G401 (cell line): Measurements from ENCODE around the gene FMN1. TPM values are rescaled to one million over a fixed set of nuclear protein-coding genes. Genes with fewer than 3 reads are reported as not detected.

Experiments used
- DNase-seq: peaks from one replicate; pipeline ENCODE4 v3.0.0-alpha.2; 2015; ENCODE audit warnings: low spot score
- in situ Hi-C: cut with HindIII; loops from 2 replicates; pipeline ENCODE4 v1.10.0; 2016; ENCODE audit warnings: low sequenced_read_pairs, mixed read lengths
- total RNA-seq: library from RNA; depleted of rRNA; stranded (reverse); fragments of >200 nt; shearing (Covaris generic); gene quantifications from 2 replicates; pipeline ENCODE4 v1.2.3, GENCODE V29; 2014

The FMN1 gene
- total RNA-seq, 1 experiment from 2014 or later: not detected

DNA sequence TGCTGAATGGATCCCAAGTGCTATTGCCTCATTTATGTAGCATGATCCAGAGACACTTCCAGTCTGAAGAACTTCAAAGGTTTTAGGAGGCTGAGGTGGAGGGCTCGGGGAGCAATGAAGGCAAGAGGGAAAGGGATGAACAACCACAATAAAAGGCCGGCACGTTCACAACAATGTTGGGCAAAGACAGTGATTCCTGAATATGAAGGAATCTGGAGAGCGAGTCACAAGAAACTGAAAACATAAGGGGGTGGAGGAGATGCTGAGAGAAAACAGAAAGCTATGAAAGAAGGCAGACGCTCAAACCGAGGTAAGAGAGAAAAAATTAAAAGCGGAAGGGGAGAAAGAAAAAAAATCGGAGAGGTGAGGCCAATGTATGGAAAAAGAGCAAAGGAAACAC is 356.6 kb downstream of the FMN1 start:
- DNase-seq: no peak
- in situ Hi-C loops: no loop called here

GRCh38 chr15:32834156-32834555 is 360.4 kb downstream of the FMN1 start:
- in situ Hi-C loops: no loop called here
- no peak for DNase-seq

DNA sequence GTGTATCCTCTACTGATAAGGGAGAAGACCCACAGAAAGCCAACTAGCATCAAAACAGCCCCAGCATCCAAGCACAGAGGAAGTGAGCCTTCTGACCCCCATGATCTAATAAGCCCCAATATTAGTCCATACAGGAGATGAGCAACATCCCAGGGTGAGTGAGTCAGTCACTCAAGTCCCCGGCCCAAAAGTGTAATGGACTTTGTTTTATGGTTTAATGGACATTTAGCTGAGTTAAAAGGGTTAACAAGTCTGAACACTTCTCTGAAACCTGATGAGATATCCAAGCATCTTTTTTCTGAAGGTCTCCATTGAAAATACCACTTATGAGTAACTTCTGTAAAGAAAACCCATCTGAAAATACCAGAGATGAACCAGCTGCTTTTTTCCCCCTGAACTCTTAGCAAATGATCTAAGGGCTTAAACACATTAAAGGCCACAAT is 361.1 kb downstream of the FMN1 start:
- in situ Hi-C loops: no loop called here
- DNase-seq: no peak

DNA sequence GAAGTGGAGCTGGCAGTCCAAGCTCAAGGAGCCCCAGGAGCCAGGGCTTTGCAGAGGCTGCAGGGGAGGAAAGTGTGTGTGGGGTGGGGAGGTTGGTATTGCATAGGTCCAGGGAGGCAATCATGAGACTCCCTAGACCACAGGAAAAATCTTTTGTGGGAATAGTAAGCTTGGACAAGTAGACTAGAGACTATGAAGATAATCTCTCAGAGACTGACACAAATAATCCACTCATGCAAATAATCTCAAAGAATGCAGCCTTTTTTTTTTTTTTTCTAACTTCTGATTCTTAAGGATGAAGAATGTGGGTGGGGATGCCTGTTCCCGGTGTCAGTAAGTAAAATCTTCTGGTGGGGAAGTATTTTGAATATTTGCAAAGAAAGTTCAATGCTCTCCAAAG is 363.0 kb downstream of the FMN1 start:
- no peak for DNase-seq
- in situ Hi-C loops: no loop called here

- DNase-seq: no peak
- in situ Hi-C loops: no loop called here
Observed at GRCh38 chr15:32830241-32830640, 364.3 kb downstream of the FMN1 start.

DNA sequence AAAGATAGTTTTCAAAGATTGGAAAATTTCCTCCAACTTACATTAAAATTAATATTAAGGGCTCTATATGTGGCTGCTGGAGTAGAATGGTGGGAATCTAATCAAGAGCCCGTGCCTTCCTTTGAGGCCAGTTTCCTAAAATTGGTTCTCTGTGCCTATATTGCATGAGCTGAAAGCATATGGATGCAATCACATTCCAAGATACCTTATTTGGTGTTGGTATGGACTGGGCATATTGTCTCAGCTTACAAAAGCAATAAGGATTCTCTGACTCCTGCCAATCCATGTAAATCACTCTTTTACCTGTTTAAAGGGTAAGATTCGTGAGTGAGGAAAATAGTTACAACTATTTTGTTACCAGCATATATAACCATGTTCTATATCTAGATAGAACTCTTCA is 365.1 kb downstream of the FMN1 start:
- in situ Hi-C loops: no loop called here
- DNase-seq: no peak

DNA sequence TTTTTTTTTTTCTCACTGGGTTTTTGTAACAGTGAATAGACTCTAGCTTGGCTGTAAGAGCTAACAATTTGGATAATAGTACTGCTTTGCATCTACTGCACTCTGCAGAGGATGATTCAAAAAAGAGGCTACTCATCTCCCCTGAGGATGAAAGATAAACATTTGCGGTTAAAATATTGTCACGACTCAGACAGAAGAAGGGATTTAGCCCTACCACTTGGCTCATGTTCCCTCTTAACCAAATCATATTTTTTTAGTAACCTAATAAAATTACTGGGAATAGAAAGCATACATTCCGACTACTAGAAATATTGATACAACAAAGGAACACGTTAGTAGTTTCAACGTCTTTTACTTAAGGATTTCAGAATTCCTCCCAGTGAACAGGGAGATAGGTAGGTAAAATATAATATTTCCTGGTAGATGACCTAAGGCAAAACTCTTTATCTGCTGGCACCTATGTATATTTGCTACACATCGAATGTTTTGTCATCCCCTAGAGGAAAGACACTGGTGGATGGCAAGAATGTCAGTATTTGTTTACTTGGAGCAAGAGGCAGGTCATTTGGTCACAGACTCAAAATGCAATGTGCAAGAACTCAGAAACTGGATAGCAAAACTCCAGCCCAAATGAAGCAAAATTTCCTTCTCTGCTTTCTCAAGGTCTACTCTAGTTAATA is 365.9 kb downstream of the FMN1 start:
- DNase-seq: no peak
- in situ Hi-C loops: no loop called here

GRCh38 chr15:32826685-32827084 is 367.8 kb downstream of the FMN1 start:
- no peak for DNase-seq
- in situ Hi-C loops: no loop called here

GRCh38 chr15:32825219-32825618 is 369.3 kb downstream of the FMN1 start:
- in situ Hi-C loops: no loop called here
- DNase-seq: no peak

- in situ Hi-C loops: no loop called here
- DNase-seq: no peak
Observed at GRCh38 chr15:32824777-32825176, 369.7 kb downstream of the FMN1 start.

DNA sequence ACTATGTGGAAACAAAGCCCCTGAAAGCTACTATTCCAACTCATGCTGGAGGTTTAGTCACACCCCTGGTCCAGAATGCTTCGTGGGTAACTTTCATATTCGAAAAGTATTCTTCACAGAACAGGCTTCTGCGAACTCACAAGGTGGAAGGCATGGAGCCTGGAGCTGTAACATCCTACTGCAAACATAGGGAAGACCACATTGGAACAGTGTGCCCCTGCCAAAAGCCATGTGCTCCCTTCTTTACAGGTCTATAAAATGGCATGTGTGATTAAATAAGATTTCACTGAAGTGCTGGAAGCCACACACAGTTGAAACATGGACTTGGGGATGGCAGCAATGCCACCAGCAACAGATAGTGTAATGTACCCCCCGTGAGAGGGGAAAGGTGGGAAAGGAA is 370.8 kb downstream of the FMN1 start:
- in situ Hi-C loops: no loop called here

DNA sequence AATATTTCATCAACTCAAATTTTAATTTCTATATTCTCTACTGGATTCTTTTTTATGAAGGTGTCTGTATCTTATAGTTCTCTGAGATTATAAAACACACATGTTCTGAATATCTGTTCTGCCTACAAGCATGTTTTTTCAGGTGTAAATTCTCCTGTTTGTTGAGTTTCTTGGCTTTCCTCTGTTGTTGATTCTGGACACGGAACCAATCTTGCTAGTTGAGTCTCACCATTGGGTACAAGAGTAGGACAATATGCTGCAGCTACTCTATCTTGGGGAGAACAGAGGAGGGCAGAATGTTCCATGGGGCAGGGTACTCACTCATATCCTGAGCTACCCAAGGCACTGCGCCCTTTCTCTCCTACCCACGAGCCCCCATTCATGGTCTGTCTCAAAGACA is 371.8 kb downstream of the FMN1 start:
- no peak for DNase-seq
- in situ Hi-C loops: no loop called here

More for the DNA sequence above, 370.8 kb downstream of the FMN1 start:
- DNase-seq: no peak

DNA sequence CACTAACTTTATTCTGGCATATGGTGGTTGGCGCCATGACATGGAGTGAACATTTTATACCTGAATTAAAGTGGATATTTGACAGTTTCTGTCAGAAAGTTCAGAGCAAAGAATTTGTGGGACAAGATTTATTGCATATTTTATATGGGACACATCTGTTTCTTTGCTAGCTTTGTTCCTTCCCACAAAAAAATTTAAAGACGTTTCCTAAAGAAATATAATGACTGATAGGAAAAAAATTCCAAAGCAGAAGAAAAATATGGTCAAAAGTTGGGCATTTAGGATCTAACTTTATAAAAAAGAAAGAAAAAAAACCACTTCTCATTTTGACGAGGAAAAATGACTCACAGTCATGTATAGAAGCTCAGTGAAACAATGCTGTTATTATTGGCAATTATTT is 375.1 kb downstream of the FMN1 start:
- DNase-seq: no peak
- in situ Hi-C loops: no loop called here

- in situ Hi-C loops: no loop called here
- no peak for DNase-seq
Observed at GRCh38 chr15:32818758-32819447, 375.6 kb downstream of the FMN1 start.

- in situ Hi-C loops: no loop called here
- no peak for DNase-seq
Observed at GRCh38 chr15:32817577-32817976, 376.9 kb downstream of the FMN1 start.

DNA sequence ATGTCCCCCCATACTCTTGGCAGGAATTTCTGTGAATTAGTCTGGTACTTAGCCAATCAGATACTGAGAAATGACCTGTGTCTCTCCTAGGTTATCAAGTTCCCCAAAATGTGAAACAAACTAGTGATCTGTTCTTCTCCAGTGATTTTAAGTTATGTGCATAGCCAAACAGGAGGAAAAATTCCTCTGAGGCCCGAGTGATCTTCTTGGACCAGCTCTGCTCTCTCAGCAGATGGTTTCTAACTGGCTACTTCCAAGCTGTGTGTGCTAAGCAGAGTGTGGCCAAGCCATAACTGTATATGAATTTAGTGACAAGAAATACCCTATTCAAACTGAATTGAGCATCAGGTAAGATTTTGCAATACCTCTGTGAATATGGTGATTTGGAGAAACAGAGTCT is 387.2 kb downstream of the FMN1 start:
- in situ Hi-C loops: no loop called here

GRCh38 chr15:32803631-32804030 is 390.9 kb downstream of the FMN1 start:
- in situ Hi-C loops: no loop called here

More for the DNA sequence above, 387.2 kb downstream of the FMN1 start:
- DNase-seq: no peak

DNA sequence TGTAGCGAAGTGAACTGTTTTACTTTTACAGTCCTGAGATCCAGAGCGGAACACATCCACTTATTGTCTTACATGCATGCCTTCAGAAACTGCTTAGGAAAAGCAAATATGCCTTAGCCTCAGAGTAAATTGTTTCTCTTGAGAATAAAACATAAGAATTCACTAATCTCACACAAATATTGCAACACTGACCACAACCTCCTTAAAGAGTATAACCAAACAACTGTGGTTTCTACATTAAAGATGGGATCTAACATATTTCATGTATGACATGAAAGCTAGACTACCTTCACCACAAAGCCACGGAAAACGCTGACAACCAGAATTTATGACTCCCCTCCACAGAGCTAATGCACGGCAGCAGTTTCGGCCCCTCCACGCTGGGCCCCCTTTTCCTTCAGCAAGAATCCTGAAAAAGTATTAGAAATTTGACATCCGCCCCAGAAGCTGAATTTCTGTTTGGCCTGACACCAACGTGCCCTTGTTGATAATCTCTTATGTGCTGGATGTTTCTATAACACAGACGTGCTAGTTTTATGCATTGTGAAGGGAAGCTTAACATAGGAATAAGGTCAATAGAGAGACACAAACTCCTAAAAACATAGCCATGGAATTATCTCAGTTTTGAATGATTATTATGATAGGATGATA is 392.1 kb downstream of the FMN1 start:
- DNase-seq: no peak
- in situ Hi-C loops: no loop called here

More at GRCh38 chr15:32803631-32804030, 390.9 kb downstream of the FMN1 start:
- DNase-seq: no peak

DNA sequence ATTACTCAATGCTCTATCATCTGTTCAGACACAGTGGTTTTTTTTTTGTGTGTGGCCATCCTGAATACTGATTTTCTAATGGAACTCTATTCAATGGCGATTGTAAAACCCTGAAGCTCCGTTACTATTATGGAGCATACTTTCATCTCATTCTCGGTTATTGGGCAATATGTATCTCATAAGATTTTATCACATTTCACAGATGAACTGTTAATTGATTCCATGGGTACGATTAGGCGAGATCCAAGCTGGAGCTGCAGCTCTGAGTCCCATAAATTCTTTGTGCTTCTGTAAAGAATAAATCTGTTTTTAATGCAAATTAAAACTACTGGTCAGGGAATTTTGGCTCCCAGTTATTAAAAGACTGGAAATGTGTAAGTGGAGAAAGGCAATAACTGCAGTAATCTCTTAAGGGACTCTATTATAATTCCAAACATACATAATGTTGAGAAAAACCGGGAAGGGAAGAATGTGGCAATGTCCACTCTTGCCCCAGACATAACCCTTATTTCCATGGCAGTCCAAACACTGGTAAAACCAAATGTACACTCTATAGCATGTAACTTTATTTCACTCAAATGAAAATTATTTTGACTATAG is 394.5 kb downstream of the FMN1 start:
- no peak for DNase-seq
- in situ Hi-C loops: no loop called here

- in situ Hi-C loops: no loop called here
- DNase-seq: no peak
Observed at GRCh38 chr15:32796856-32797255, 397.7 kb downstream of the FMN1 start.
